Liver (tissue), 9 donors: ENCODE measurements around the gene CEP162. TPM values are rescaled to one million over a fixed set of nuclear protein-coding genes. Genes with fewer than 3 reads are reported as not detected.

ENCODE experiments used
- DNase-seq: peaks from one replicate; pipeline ENCODE4 v3.0.0-alpha.2; 2017; ENCODE audit warnings: low spot score
- H3K27ac ChIP-seq, 2 donors: one replicate each; pipeline ENCODE4 v1.7.0; 2013; ENCODE audit warnings: inconsistent platforms in 2 of 2, low read length in 2 of 2, control low read depth in 1 of 2, low read depth in 1 of 2, mild to moderate bottlenecking in 1 of 2
- H3K27me3 ChIP-seq, 4 donors: one replicate each; pipeline versions ENCODE4 v1.6.1 to v1.7.0; 2013; ENCODE audit warnings: low read length in 3 of 4, inconsistent platforms in 1 of 4, mild to moderate bottlenecking in 1 of 4, moderate library complexity in 1 of 4; ENCODE audit not compliant: control insufficient read depth in 4 of 4, insufficient read depth in 4 of 4
- H3K36me3 ChIP-seq, 4 donors: one replicate each; pipeline versions ENCODE4 v1.6.1 to v1.7.0; 2013; ENCODE audit warnings: low read length in 3 of 4, mild to moderate bottlenecking in 3 of 4, low read depth in 1 of 4, moderate library complexity in 1 of 4; ENCODE audit not compliant: control insufficient read depth in 4 of 4, insufficient read depth in 3 of 4
- H3K4me1 ChIP-seq, 4 donors: one replicate each; pipeline versions ENCODE4 v1.6.1 to v1.7.0; 2013; ENCODE audit warnings: low read length in 3 of 4, mild to moderate bottlenecking in 3 of 4, moderate library complexity in 1 of 4; ENCODE audit not compliant: control insufficient read depth in 4 of 4, insufficient read depth in 4 of 4
- H3K4me3 ChIP-seq, 3 donors: one replicate each; pipeline versions ENCODE4 v1.6.1 to v1.7.0; 2013; ENCODE audit warnings: low read length in 3 of 3, control low read depth in 1 of 3, low read depth in 1 of 3, mild to moderate bottlenecking in 1 of 3
- H3K9ac ChIP-seq, 2 donors: one replicate each; pipeline ENCODE4 v1.7.0; 2013; ENCODE audit warnings: low read length in 2 of 2, mild to moderate bottlenecking in 2 of 2, moderate library complexity in 2 of 2, control low read depth in 1 of 2, low read depth in 1 of 2
- H3K9me3 ChIP-seq, 4 donors: one replicate each; pipeline versions ENCODE4 v1.6.1 to v1.7.0; 2013; ENCODE audit warnings: low read length in 3 of 4; ENCODE audit not compliant: control insufficient read depth in 4 of 4
- EGR1 ChIP-seq, 2 donors: IDR thresholded peaks; 2 replicates each; pipeline ENCODE4 v1.6.1; 2016 to 2018; ENCODE audit warnings: antibody characterized with exemption in 2 of 2, low read depth in 2 of 2
- FOXA1 ChIP-seq: IDR thresholded peaks from 2 replicates; pipeline ENCODE4 v1.6.1; 2016; ENCODE audit warnings: antibody characterized with exemption
- FOXA2 ChIP-seq: IDR thresholded peaks from 2 replicates; pipeline ENCODE4 v1.6.1; 2016; ENCODE audit warnings: antibody characterized with exemption
- GABPA ChIP-seq, 2 donors: IDR thresholded peaks in 1 of 2; conservative IDR thresholded peaks in 1 of 2; 2 replicates each; pipeline ENCODE4 v1.6.1; 2016; ENCODE audit warnings: antibody characterized with exemption in 2 of 2, mild to moderate bottlenecking in 1 of 2, moderate library complexity in 1 of 2
- HNF4A ChIP-seq, 2 donors: conservative IDR thresholded peaks; 2 replicates each; pipeline ENCODE4 v1.6.1; 2016; ENCODE audit warnings: antibody characterized with exemption in 2 of 2, mild to moderate bottlenecking in 2 of 2
- HNF4G ChIP-seq: IDR thresholded peaks from 2 replicates; pipeline ENCODE4 v1.6.1; 2016; ENCODE audit warnings: antibody characterized with exemption
- JUND ChIP-seq, 2 donors: IDR thresholded peaks; 2 replicates each; pipeline ENCODE4 v1.6.1; 2016; ENCODE audit warnings: antibody characterized with exemption in 2 of 2
- NR2F2 ChIP-seq: IDR thresholded peaks from 2 replicates; pipeline ENCODE4 v1.6.1; 2016; ENCODE audit warnings: antibody characterized with exemption
- RAD21 ChIP-seq, 2 donors: IDR thresholded peaks; 2 replicates each; pipeline ENCODE4 v1.6.1; 2016; ENCODE audit warnings: antibody characterized with exemption in 2 of 2, mild to moderate bottlenecking in 2 of 2
- RXRA ChIP-seq, 2 donors: IDR thresholded peaks; 2 replicates each; pipeline ENCODE4 v1.6.1; 2017 to 2018; ENCODE audit warnings: antibody characterized with exemption in 2 of 2, mild to moderate bottlenecking in 1 of 2
- SP1 ChIP-seq: IDR thresholded peaks from 2 replicates; pipeline ENCODE4 v1.6.1; 2018; ENCODE audit warnings: antibody characterized with exemption, mild to moderate bottlenecking
- TAF1 ChIP-seq: conservative IDR thresholded peaks from 2 replicates; pipeline ENCODE4 v1.6.1; 2016; ENCODE audit warnings: antibody characterized with exemption, mild to moderate bottlenecking
- YY1 ChIP-seq: IDR thresholded peaks from 2 replicates; pipeline ENCODE4 v1.6.1; 2016; ENCODE audit warnings: antibody characterized with exemption, mild to moderate bottlenecking
- WGBS: extraction: QIAGEN DNeasy Blood & Tissue Kit; methylation state at CpG from one replicate; pipeline ENCODE4 v1.1.7; 2013; 5-methylcytosine and 5-hydroxymethylcytosine counted together
- polyA plus RNA-seq, 2 donors: library from polyadenylated mRNA; stranded (reverse) in 1 of 2; unstranded in 1 of 2; fragments of 200-250 nt in 1 of 2; fragments of >200 nt in 1 of 2; fragmentation: Nextera tagmentation in 1 of 2; extraction: Ambion mirVana in 1 of 2; gene quantifications; one replicate each; pipeline versions ENCODE4 v1.2.1 to v1.2.3, GENCODE V29; 2013 to 2015
- total RNA-seq, 2 donors: library from RNA; depleted of rRNA; stranded (reverse); fragments of >200 nt; gene quantifications; one replicate each; pipeline ENCODE4 v1.2.3, GENCODE V29; 2014
- TF ChIP-seq, protein P1 (sequence below): fragments of 150-350 bp; IDR thresholded peaks from 2 replicates; pipeline ENCODE4 v1.5.1; 2017; ENCODE audit warnings: improper control_type of control experiment, low read depth, low read length; ENCODE audit not compliant: missing input control
- TF ChIP-seq, protein P2 (sequence below): IDR thresholded peaks from 2 replicates; pipeline ENCODE4 v1.6.1; 2016; ENCODE audit warnings: antibody characterized with exemption
- TF ChIP-seq, protein P3 (sequence below): IDR thresholded peaks from 2 replicates; pipeline ENCODE4 v1.6.1; 2016; ENCODE audit warnings: antibody characterized with exemption
- TF ChIP-seq, protein P4 (sequence below): IDR thresholded peaks from 2 replicates; pipeline ENCODE4 v1.6.1; 2016; ENCODE audit warnings: antibody characterized with exemption
- donor health status: healthy.
- donor health status: healthy.
- donor health status: healthy.
- donor health status: healthy.
- donor health status: healthy.

CEP162 gene
- total and polyA plus RNA-seq, 4 donors = 0.87 to 4.4 (median 2.6) TPM

DNA sequence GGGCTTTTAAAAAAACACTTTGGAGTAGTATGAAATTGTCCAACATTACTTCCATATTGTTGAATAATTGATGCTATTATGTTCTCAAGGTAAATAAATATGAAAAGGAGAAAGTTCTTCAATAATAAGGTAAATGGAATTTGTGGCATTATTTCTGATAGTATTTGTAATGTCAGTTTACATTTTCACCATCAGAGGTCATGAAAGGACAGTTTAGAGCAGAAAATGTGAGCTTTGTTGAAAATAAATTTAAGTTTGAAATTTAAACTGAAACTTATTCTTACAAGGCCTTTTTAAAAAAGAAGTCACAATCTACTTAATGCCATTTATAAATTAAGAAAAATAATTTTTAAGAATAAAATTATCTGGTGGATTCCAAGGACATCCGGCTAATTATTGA is 15.8 kb upstream of the CEP162 start:
- no peaks in the 10 kb centered on the region for H3K9me3 ChIP-seq
- H3K27ac ChIP-seq = no peak overlapping the region
- no peaks in the 10 kb centered on the region for H3K27me3 ChIP-seq
- DNase-seq = no peak
- WGBS = 31% methylated on average over 1 of the region's 1 CpG
- H3K4me3 ChIP-seq = no peak overlapping the region
- H3K4me1 ChIP-seq = no peaks in the 10 kb centered on the region
- H3K36me3 ChIP-seq = no peaks in the 10 kb centered on the region
- TF ChIP-seq TAF1 (no peak), RAD21 (IDR thresholded peaks at IDR 0.05) (peak; percentile 76 to 81)
- TF ChIP-seq, protein P1, sequence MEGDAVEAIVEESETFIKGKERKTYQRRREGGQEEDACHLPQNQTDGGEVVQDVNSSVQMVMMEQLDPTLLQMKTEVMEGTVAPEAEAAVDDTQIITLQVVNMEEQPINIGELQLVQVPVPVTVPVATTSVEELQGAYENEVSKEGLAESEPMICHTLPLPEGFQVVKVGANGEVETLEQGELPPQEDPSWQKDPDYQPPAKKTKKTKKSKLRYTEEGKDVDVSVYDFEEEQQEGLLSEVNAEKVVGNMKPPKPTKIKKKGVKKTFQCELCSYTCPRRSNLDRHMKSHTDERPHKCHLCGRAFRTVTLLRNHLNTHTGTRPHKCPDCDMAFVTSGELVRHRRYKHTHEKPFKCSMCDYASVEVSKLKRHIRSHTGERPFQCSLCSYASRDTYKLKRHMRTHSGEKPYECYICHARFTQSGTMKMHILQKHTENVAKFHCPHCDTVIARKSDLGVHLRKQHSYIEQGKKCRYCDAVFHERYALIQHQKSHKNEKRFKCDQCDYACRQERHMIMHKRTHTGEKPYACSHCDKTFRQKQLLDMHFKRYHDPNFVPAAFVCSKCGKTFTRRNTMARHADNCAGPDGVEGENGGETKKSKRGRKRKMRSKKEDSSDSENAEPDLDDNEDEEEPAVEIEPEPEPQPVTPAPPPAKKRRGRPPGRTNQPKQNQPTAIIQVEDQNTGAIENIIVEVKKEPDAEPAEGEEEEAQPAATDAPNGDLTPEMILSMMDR = peak; percentile 41
- H3K9ac ChIP-seq = no peak overlapping the region

DNA sequence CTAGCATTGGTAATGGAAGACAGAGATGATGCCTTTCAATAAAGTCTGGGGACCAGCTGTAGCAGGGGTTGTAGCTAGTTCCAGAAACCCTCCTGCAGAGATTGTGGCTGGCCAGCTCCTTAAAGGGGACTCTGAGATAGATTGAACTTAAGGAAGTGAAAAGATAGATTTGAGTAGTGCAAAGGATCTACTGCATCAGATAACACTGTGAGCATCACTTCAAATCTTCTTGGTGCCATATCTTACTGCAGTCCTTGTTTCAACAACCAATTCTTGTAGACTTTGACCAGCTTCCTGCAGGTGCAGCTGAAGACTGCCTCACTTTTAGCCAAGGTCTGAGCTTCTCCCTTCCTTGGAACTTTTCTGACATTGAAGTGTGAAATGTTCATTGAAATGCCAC is 14.8 kb upstream of the CEP162 start:
- TF ChIP-seq, protein P2, sequence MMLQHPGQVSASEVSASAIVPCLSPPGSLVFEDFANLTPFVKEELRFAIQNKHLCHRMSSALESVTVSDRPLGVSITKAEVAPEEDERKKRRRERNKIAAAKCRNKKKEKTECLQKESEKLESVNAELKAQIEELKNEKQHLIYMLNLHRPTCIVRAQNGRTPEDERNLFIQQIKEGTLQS = no peak
- TF ChIP-seq HNF4G (no peak), RXRA (IDR thresholded peaks at IDR 0.05) (no peak)
- TF ChIP-seq, protein P3, sequence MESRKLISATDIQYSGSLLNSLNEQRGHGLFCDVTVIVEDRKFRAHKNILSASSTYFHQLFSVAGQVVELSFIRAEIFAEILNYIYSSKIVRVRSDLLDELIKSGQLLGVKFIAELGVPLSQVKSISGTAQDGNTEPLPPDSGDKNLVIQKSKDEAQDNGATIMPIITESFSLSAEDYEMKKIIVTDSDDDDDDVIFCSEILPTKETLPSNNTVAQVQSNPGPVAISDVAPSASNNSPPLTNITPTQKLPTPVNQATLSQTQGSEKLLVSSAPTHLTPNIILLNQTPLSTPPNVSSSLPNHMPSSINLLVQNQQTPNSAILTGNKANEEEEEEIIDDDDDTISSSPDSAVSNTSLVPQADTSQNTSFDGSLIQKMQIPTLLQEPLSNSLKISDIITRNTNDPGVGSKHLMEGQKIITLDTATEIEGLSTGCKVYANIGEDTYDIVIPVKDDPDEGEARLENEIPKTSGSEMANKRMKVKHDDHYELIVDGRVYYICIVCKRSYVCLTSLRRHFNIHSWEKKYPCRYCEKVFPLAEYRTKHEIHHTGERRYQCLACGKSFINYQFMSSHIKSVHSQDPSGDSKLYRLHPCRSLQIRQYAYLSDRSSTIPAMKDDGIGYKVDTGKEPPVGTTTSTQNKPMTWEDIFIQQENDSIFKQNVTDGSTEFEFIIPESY = no peak
- H3K36me3 ChIP-seq = no peaks in the 10 kb centered on the region
- no peak overlapping the region for H3K9ac ChIP-seq
- H3K27me3 ChIP-seq = no peaks in the 10 kb centered on the region
- H3K27ac ChIP-seq = no peak overlapping the region
- no peak overlapping the region for H3K4me3 ChIP-seq
- DNase-seq = no peak
- no peaks in the 10 kb centered on the region for H3K9me3 ChIP-seq
- H3K4me1 ChIP-seq = no peaks in the 10 kb centered on the region

DNA sequence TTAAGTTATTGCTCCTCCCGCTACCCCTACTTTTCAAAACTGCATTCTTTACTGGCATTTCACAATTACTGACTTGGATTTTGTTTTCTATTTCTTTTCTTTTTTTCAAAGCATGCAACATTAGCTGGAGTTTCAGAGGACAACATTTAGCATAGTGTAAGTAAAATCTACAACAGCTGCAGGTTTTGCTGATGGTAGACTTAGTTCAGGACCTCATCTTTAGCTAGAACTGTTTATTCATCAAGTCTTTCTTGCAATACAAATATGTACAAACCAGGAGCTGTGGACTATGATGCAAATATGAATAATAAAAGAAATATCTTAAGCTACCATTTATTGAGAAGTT is 728 bp upstream of the CEP162 start:
- Histone ChIP-seq H3K4me3 (peak overlapping the region; percentile 69 to 99 (median 98)), H3K9ac (peak overlapping the region in 1 of 2 donors; percentile 68), H3K36me3 (no peaks in the 10 kb centered on the region), H3K27me3 (no peaks in the 10 kb centered on the region), H3K4me1 (peaks cover 0 to 17% (median 8%) of the 10 kb centered on the region in 4 donors), H3K9me3 (no peaks in the 10 kb centered on the region), H3K27ac (peak overlapping the region in 1 of 2 donors; percentile 82)
- no peak for DNase-seq
- WGBS = 0% methylated on average over 1 of the region's 1 CpG
- TF ChIP-seq, protein P1 = no peak
- TF ChIP-seq SP1 (no peak), GABPA (IDR thresholded peaks at IDR 0.05 in 1 of 2, conservative IDR thresholded peaks at IDR 0.05 in 1 of 2) (no peak), NR2F2 (no peak), RXRA (IDR thresholded peaks at IDR 0.05) (no peak), YY1 (no peak), RAD21 (IDR thresholded peaks at IDR 0.05) (no peak), HNF4G (no peak), FOXA1 (no peak), EGR1 (IDR thresholded peaks at IDR 0.05; ENCODE audit: low read depth in 2 of 2) (no peak), HNF4A (conservative IDR thresholded peaks at IDR 0.05) (no peak), TAF1 (no peak), FOXA2 (no peak), JUND (IDR thresholded peaks at IDR 0.05) (no peak)
- TF ChIP-seq, protein P3 = no peak
- TF ChIP-seq, protein P4, sequence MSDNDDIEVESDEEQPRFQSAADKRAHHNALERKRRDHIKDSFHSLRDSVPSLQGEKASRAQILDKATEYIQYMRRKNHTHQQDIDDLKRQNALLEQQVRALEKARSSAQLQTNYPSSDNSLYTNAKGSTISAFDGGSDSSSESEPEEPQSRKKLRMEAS = no peak
